Caco-2 (cell line): ENCODE data around the gene FEZ2. TPM values are rescaled to one million over a fixed set of nuclear protein-coding genes. Genes with fewer than 3 reads are reported as not detected.

Experiments used
- BruUV-seq: library from RNA; stranded (reverse); fragments of 400-500 nt; replicated peaks from 2 replicates; lab custom pipeline; 2021; lab: Mats Ljungman, UMichigan
- CTCF ChIA-PET: fragments of 300-600 bp; sonication (Branson Sonifier 250); formaldehyde crosslinking; loops from one replicate; lab custom pipeline; 2022; ENCODE audit warnings: antibody characterized with exemption; lab: Charles Lee
- POLR2A ChIA-PET: fragments of 300-600 bp; sonication (Branson Sonifier 250); formaldehyde crosslinking; loops from one replicate; lab custom pipeline; 2022; ENCODE audit warnings: antibody characterized with exemption; lab: Charles Lee
- DNase-seq, 2 experiments: peaks; one replicate each; pipeline versions ENCODE4 v3.0.0 to v3.0.0-alpha.2; 2020 to 2022
- H3K27me3 ChIP-seq: replicated peaks from 2 replicates; pipeline ENCODE4 v1.6.0; 2011; ENCODE audit warnings: low read length; ENCODE audit not compliant: control insufficient read depth, insufficient read depth
- H3K36me3 ChIP-seq: 2 replicates; pipeline ENCODE4 v1.5.1; 2011; ENCODE audit warnings: low read length; ENCODE audit not compliant: control insufficient read depth, insufficient read depth
- H3K4me1 ChIP-seq: fragments of 250-450 bp; sonication (Bioruptor Pico); 2 replicates; pipeline ENCODE4 v1.5.1; 2020; ENCODE audit warnings: mild to moderate bottlenecking
- H3K4me3 ChIP-seq: 2 replicates; pipeline ENCODE4 v1.5.1; 2011; ENCODE audit warnings: low read depth, mild to moderate bottlenecking, control low read depth, low read length
- H3K9me3 ChIP-seq: fragments of 250-450 bp; sonication (Bioruptor Pico); 2 replicates; pipeline ENCODE4 v1.5.1; 2020; ENCODE audit warnings: mild to moderate bottlenecking, moderate library complexity
- H3K27ac Mint-ChIP-seq: one replicate; pipeline ENCODE4 v1.8.0; 2022; ENCODE audit warnings: mixed read lengths; ENCODE audit not compliant: unreplicated experiment
- H3K27me3 Mint-ChIP-seq: one replicate; pipeline ENCODE4 v1.8.0; 2022; ENCODE audit warnings: mixed read lengths; ENCODE audit not compliant: insufficient read depth, unreplicated experiment
- H3K36me3 Mint-ChIP-seq: one replicate; pipeline ENCODE4 v1.8.0; 2022; ENCODE audit warnings: mild to moderate bottlenecking, mixed read lengths; ENCODE audit not compliant: insufficient read depth, unreplicated experiment
- H3K4me1 Mint-ChIP-seq: one replicate; pipeline ENCODE4 v1.8.0; 2022; ENCODE audit warnings: low read depth, mixed read lengths; ENCODE audit not compliant: unreplicated experiment
- H3K4me3 Mint-ChIP-seq: one replicate; pipeline ENCODE4 v1.8.0; 2022; ENCODE audit warnings: mild to moderate bottlenecking, moderate library complexity, mixed read lengths; ENCODE audit not compliant: unreplicated experiment
- H3K9me3 Mint-ChIP-seq: one replicate; pipeline ENCODE4 v1.8.0; 2022; ENCODE audit warnings: mixed read lengths; ENCODE audit not compliant: unreplicated experiment
- intact Hi-C: fragments of 100-400 bp; cut with micrococcal nuclease; formaldehyde crosslinking; loops from one replicate; pipeline ENCODE4 v1.10.0; 2022; ENCODE audit not compliant: unreplicated experiment
- total RNA-seq: library from RNA; stranded (reverse); gene quantifications from 2 replicates; pipeline ENCODE4 v1.2.3, GENCODE V29; 2022
- TF ChIP-seq, protein P1 (sequence below), 2 experiments: fragments of 200-600 bp in 1 of 2; IDR thresholded peaks; 1 replicate in 1 of 2; 2 replicates in 1 of 2; pipeline versions ENCODE4 v1.5.1 to v1.8.0; 2011 to 2022; ENCODE audit warnings: antibody characterized with exemption in 1 of 2, control low read depth in 1 of 2, inconsistent platforms in 1 of 2, low read depth in 1 of 2, low read length in 1 of 2, mild to moderate bottlenecking in 1 of 2, moderate library complexity in 1 of 2; ENCODE audit not compliant: insufficient read depth in 1 of 2, severe bottlenecking in 1 of 2, unreplicated experiment in 1 of 2

Gene FEZ2
- total RNA-seq, 1 experiment from 2014 or later: 55.8 TPM

DNA sequence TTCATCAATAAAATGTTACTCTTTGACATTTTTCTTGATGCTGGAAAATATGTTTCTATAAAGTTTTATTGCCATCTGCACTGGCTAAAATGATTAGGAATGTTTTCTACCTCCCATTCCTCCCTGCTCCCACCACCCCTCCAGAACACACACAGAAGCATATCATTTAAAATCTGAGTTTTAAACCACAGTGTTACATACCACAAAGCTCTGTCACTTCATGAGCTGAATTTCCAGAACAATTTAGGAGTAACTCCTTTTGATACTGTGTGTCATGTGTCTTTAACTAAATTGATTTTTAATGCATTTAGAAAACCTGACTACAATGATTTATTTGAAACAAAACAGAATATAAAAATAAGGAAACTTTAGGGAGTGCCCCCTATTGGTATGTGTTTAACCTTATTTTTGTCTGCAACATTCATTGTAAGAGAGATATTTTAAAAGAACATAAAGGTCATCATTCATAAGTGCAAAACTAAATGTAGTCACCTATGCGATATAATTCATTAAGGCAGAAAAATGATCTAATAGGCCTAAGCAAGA lies 52.0 kb downstream of the FEZ2 start:
- BruUV-seq: no TSS peak
- ChIA-PET POLR2A (no interaction called here), CTCF (no interaction called here)

DNA sequence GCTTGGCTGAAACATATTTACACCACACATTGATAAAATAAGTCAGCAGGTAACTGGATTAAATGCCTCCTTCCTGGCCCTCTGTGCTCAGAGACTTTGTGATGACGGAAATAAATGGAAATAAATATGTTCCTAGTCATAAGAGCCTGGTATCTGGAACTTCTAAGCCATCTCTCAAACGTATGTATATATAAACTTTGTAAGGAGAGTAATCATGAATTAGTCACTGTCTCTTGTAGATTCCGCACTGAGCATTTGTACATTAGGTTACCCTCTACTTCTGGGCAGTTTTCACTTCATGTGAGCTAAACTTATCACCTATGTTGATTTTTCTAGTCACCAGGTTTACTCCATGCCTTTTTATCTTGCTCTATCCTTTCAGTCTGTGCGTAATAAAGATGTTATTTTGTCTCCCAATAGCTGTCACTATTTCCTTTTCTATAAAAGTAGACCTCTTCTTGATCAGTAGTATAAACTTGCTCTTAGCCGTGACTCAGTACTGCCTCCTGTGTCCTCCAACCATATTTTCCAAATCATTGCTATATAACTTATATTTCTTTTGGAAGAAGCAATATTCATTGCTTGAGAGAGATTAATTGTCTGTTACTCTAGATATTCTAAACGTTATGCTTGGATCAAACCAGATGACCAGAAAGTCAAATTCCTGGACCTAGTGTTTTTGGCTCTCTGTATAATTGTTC lies 53.2 kb downstream of the FEZ2 start:
- ChIA-PET CTCF (no interaction called here), POLR2A (no interaction called here)
- H3K9me3 Mint-ChIP-seq: no peaks in the 10 kb centered on the region
- no TSS peak for BruUV-seq
- H3K4me1 Mint-ChIP-seq: peaks cover 6% of the 10 kb centered on the region
- TF ChIP-seq, protein P1, sequence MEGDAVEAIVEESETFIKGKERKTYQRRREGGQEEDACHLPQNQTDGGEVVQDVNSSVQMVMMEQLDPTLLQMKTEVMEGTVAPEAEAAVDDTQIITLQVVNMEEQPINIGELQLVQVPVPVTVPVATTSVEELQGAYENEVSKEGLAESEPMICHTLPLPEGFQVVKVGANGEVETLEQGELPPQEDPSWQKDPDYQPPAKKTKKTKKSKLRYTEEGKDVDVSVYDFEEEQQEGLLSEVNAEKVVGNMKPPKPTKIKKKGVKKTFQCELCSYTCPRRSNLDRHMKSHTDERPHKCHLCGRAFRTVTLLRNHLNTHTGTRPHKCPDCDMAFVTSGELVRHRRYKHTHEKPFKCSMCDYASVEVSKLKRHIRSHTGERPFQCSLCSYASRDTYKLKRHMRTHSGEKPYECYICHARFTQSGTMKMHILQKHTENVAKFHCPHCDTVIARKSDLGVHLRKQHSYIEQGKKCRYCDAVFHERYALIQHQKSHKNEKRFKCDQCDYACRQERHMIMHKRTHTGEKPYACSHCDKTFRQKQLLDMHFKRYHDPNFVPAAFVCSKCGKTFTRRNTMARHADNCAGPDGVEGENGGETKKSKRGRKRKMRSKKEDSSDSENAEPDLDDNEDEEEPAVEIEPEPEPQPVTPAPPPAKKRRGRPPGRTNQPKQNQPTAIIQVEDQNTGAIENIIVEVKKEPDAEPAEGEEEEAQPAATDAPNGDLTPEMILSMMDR (IDR thresholded peaks at IDR 0.05; ENCODE audit: insufficient read depth in 1 of 2, low read depth in 1 of 2, low read length in 1 of 2, severe bottlenecking in 1 of 2, unreplicated experiment in 1 of 2): peak; percentile 19 to 35
- peaks cover 3% of the 10 kb centered on the region; the same call in 1 of the 2 replicates for H3K36me3 ChIP-seq
- H3K27me3 ChIP-seq: no peaks in the 10 kb centered on the region
- H3K9me3 ChIP-seq: no peaks in the 10 kb centered on the region
- H3K27ac Mint-ChIP-seq: peak overlapping the region; percentile 31
- no peak for DNase-seq
- peaks cover 8% of the 10 kb centered on the region; the same call in 1 of the 2 replicates for H3K4me1 ChIP-seq
- no peak overlapping the region for H3K4me3 Mint-ChIP-seq
- intact Hi-C loops: no loop called here
- no peaks in the 10 kb centered on the region for H3K27me3 Mint-ChIP-seq
- H3K36me3 Mint-ChIP-seq: peaks cover 62% of the 10 kb centered on the region
- H3K4me3 ChIP-seq: no peak overlapping the region

More for the DNA sequence above, 52.0 kb downstream of the FEZ2 start:
- Histone ChIP-seq H3K9me3 (no peaks in the 10 kb centered on the region), H3K4me3 (no peak overlapping the region), H3K36me3 (peaks cover 3% of the 10 kb centered on the region; the same call in 1 of the 2 replicates), H3K27me3 (no peaks in the 10 kb centered on the region), H3K4me1 (peaks cover 8% of the 10 kb centered on the region; the same call in 1 of the 2 replicates)
- Mint-ChIP-seq H3K4me1 (peaks cover 6% of the 10 kb centered on the region), H3K27ac (no peak overlapping the region), H3K9me3 (no peaks in the 10 kb centered on the region), H3K36me3 (peaks cover 74% of the 10 kb centered on the region), H3K4me3 (no peak overlapping the region), H3K27me3 (no peaks in the 10 kb centered on the region)
- DNase-seq: no peak
- intact Hi-C loops: no loop called here
- TF ChIP-seq, protein P1 (IDR thresholded peaks at IDR 0.05; ENCODE audit: insufficient read depth in 1 of 2, low read depth in 1 of 2, low read length in 1 of 2, severe bottlenecking in 1 of 2, unreplicated experiment in 1 of 2): peak in 1 of 2 experiments; percentile 4

DNA sequence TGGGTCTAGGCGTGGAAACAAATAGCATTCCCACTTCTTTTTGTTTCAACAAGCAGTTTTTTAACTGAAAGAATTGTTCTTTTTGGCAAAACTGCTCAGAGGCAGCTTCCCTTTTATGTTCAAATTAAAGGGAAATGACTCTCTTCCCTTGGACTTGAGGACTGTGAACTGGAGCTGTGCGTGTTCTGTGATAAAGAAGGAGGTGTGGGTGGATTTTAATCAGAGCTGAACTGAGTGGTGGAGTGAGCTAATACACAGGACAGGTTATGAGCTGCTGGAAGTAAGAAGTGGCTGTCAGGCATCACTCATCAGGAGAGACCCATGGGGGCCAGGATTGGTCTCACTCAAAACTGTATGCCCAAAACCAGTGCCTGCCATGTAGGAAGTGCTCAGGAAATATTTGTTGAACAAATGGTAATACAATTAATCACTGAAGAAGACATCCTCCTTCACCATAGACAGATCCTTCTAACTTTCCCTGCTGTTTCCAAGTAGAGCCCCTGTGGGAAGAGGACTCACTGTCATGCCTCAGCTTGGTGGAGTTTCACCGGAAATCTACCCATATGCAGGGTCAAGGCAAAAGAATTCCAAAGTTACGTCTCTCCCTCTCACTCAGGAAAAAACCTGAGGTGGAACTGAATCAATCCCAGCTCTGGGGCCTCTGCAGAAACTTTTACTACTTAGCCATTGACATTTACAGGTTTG lies 55.9 kb downstream of the FEZ2 start:
- Histone ChIP-seq H3K36me3 (peaks cover 1% of the 10 kb centered on the region; the same call in 1 of the 2 replicates), H3K4me1 (peaks cover 8% of the 10 kb centered on the region; the same call in 1 of the 2 replicates), H3K4me3 (no peak overlapping the region), H3K27me3 (no peaks in the 10 kb centered on the region), H3K9me3 (no peaks in the 10 kb centered on the region)
- no peak overlapping the region for H3K4me3 Mint-ChIP-seq
- intact Hi-C loops: no loop called here
- no peak overlapping the region for H3K27ac Mint-ChIP-seq
- H3K4me1 Mint-ChIP-seq: no peaks in the 10 kb centered on the region
- TF ChIP-seq, protein P1 (IDR thresholded peaks at IDR 0.05; ENCODE audit: insufficient read depth in 1 of 2, low read depth in 1 of 2, low read length in 1 of 2, severe bottlenecking in 1 of 2, unreplicated experiment in 1 of 2): no peak
- no TSS peak for BruUV-seq
- POLR2A ChIA-PET: no interaction called here
- no peaks in the 10 kb centered on the region for H3K9me3 Mint-ChIP-seq
- no peaks in the 10 kb centered on the region for H3K27me3 Mint-ChIP-seq
- no peak for DNase-seq
- H3K36me3 Mint-ChIP-seq: peaks cover 35% of the 10 kb centered on the region
- CTCF ChIA-PET: no interaction called here
